ENCODE measurements around the gene ZFYVE28. TPM values are rescaled to one million over a fixed set of nuclear protein-coding genes. Genes with fewer than 3 reads are reported as not detected.

The ZFYVE28 gene
- total RNA-seq, 1 donor from 2014 or later: 3.3 TPM

- Mint-ChIP-seq H3K27me3 (ENCODE audit: low read depth) (peaks cover 20% of the 10 kb centered on the region), H3K27ac (ENCODE audit: unreplicated experiment) (no peak overlapping the region), H3K4me3 (ENCODE audit: unreplicated experiment) (no peak overlapping the region), H3K4me1 (ENCODE audit: low read depth) (peaks cover 13% of the 10 kb centered on the region), H3K9me3 (ENCODE audit: low read depth) (no peaks in the 10 kb centered on the region), H3K36me3 (ENCODE audit: low read depth) (no peaks in the 10 kb centered on the region)
- no peak for TF ChIP-seq CTCF (IDR thresholded peaks at IDR 0.05)
- no peak for DNase-seq (ENCODE audit: low spot score)
These were observed 10.0 kb downstream of the ZFYVE28 start for GRCh38 chr4:2408401-2408958.

GRCh38 chr4:2407991-2408342 lies 10.5 kb downstream of the ZFYVE28 start:
- Mint-ChIP-seq H3K9me3 (ENCODE audit: low read depth) (no peaks in the 10 kb centered on the region), H3K4me1 (ENCODE audit: low read depth) (peaks cover 8% of the 10 kb centered on the region), H3K27ac (ENCODE audit: unreplicated experiment) (no peak overlapping the region), H3K27me3 (ENCODE audit: low read depth) (peaks cover 20% of the 10 kb centered on the region), H3K36me3 (ENCODE audit: low read depth) (no peaks in the 10 kb centered on the region), H3K4me3 (ENCODE audit: unreplicated experiment) (no peak overlapping the region)
- DNase-seq (ENCODE audit: low spot score): no peak
- TF ChIP-seq CTCF (IDR thresholded peaks at IDR 0.05): no peak

GRCh38 chr4:2406920-2407319 lies 11.5 kb downstream of the ZFYVE28 start:
- Mint-ChIP-seq H3K27me3 (ENCODE audit: low read depth) (peaks cover 25% of the 10 kb centered on the region), H3K4me1 (ENCODE audit: low read depth) (peaks cover 9% of the 10 kb centered on the region), H3K36me3 (ENCODE audit: low read depth) (no peaks in the 10 kb centered on the region), H3K4me3 (ENCODE audit: unreplicated experiment) (no peak overlapping the region), H3K27ac (ENCODE audit: unreplicated experiment) (no peak overlapping the region), H3K9me3 (ENCODE audit: low read depth) (no peaks in the 10 kb centered on the region)
- DNase-seq (ENCODE audit: low spot score): no peak
- TF ChIP-seq CTCF (IDR thresholded peaks at IDR 0.05): no peak

GRCh38 chr4:2406406-2406805 lies 12.0 kb downstream of the ZFYVE28 start:
- no peak for TF ChIP-seq CTCF (IDR thresholded peaks at IDR 0.05)
- H3K9me3 Mint-ChIP-seq (ENCODE audit: low read depth): no peaks in the 10 kb centered on the region
- H3K36me3 Mint-ChIP-seq (ENCODE audit: low read depth): no peaks in the 10 kb centered on the region
- H3K27me3 Mint-ChIP-seq (ENCODE audit: low read depth): peaks cover 27% of the 10 kb centered on the region
- no peak overlapping the region for H3K27ac Mint-ChIP-seq (ENCODE audit: unreplicated experiment)
- H3K4me1 Mint-ChIP-seq (ENCODE audit: low read depth): peaks cover 12% of the 10 kb centered on the region
- no peak for DNase-seq (ENCODE audit: low spot score)
- no peak overlapping the region for H3K4me3 Mint-ChIP-seq (ENCODE audit: unreplicated experiment)

GRCh38 chr4:2402941-2403340 lies 15.5 kb downstream of the ZFYVE28 start:
- no peak overlapping the region for H3K4me3 Mint-ChIP-seq (ENCODE audit: unreplicated experiment)
- TF ChIP-seq CTCF (IDR thresholded peaks at IDR 0.05): no peak

More at GRCh38 chr4:2402941-2403340, 15.5 kb downstream of the ZFYVE28 start:
- Mint-ChIP-seq H3K9me3 (ENCODE audit: low read depth) (no peaks in the 10 kb centered on the region), H3K27me3 (ENCODE audit: low read depth) (peaks cover 24% of the 10 kb centered on the region), H3K4me1 (ENCODE audit: low read depth) (peaks cover 12% of the 10 kb centered on the region), H3K36me3 (ENCODE audit: low read depth) (no peaks in the 10 kb centered on the region), H3K27ac (ENCODE audit: unreplicated experiment) (no peak overlapping the region)
- no peak for DNase-seq (ENCODE audit: low spot score)
